HG03103 (cell line): ENCODE results near the gene DSTN.
"Not testable (repeated sequence)": the region's sequence is repeated elsewhere in the genome, so short reads cannot be mapped to it uniquely, and the experiment has no call there.

Source experiments
- ATAC-seq: cut with Tn5 transposase; IDR thresholded peaks from one replicate; pipeline ENCODE4 v1.9.1; 2021; ENCODE audit warnings: low read depth; ENCODE audit not compliant: unreplicated experiment

The DSTN gene

GRCh38 chr20:17647391-17648314, 77.8 kb downstream of the DSTN start:
- ATAC-seq = no peak

- ATAC-seq = no peak
These were observed 78.4 kb downstream of the DSTN start for GRCh38 chr20:17648315-17648646.

- ATAC-seq = no peak
These were observed 79.2 kb downstream of the DSTN start for GRCh38 chr20:17648791-17649730.

GRCh38 chr20:17650301-17651128, 80.6 kb downstream of the DSTN start:
- ATAC-seq = no peak

GRCh38 chr20:17651129-17651759, 81.4 kb downstream of the DSTN start:
- no peak for ATAC-seq

GRCh38 chr20:17651760-17652388, 82.0 kb downstream of the DSTN start:
- ATAC-seq = no peak

- ATAC-seq = no peak
These were observed 82.5 kb downstream of the DSTN start for GRCh38 chr20:17652411-17652810.

- ATAC-seq = no peak
These were observed 84.2 kb downstream of the DSTN start for GRCh38 chr20:17653835-17654648.

- ATAC-seq = no peak
These were observed 84.9 kb downstream of the DSTN start for GRCh38 chr20:17654649-17655285.

GRCh38 chr20:17655286-17655651, 85.4 kb downstream of the DSTN start:
- ATAC-seq = no peak

GRCh38 chr20:17655865-17656479, 86.1 kb downstream of the DSTN start:
- no peak for ATAC-seq

GRCh38 chr20:17657079-17657825, 87.4 kb downstream of the DSTN start:
- no peak for ATAC-seq

- ATAC-seq = no peak
These were observed 88.2 kb downstream of the DSTN start for GRCh38 chr20:17657898-17658647.

GRCh38 chr20:17658648-17658993, 88.7 kb downstream of the DSTN start:
- no peak for ATAC-seq

- ATAC-seq = not testable (repeated sequence)
These were observed 89.5 kb downstream of the DSTN start for GRCh38 chr20:17659344-17659743.
